Natural killer cell (primary cell): ENCODE results near the gene SRGAP3. TPM values are rescaled to one million over a fixed set of nuclear protein-coding genes. Genes with fewer than 3 reads are reported as not detected.

Experiments used
- ATAC-seq, 3 donors: fragments of 150-1000 bp in 2 of 3; fragments of 200-7000 bp in 1 of 3; cut with Tn5 transposase; 1 replicate in 1 of 3; 2 replicates in 2 of 3; pipeline ENCODE4 v1.10.0; 2021; ENCODE audit warnings: mild to moderate bottlenecking in 2 of 3, moderate library complexity in 2 of 3
- DNase-seq, 2 donors: peaks; one replicate each; pipeline versions ENCODE4 v3.0.0 to v3.0.0-alpha.2; 2013 to 2021; ENCODE audit warnings: mixed read lengths in 1 of 2
- H3K27ac ChIP-seq: one replicate; pipeline ENCODE4 v1.5.1; 2013; ENCODE audit warnings: mild to moderate bottlenecking, low read length
- H3K27me3 ChIP-seq: one replicate; pipeline ENCODE4 v1.6.1; 2013; ENCODE audit warnings: low read length; ENCODE audit not compliant: control insufficient read depth, insufficient read depth
- H3K36me3 ChIP-seq: one replicate; pipeline ENCODE4 v1.6.1; 2013; ENCODE audit warnings: low read length; ENCODE audit not compliant: control insufficient read depth, insufficient read depth
- H3K4me1 ChIP-seq: one replicate; pipeline ENCODE4 v1.6.1; 2013; ENCODE audit warnings: low read length; ENCODE audit not compliant: control insufficient read depth, insufficient read depth
- H3K4me3 ChIP-seq: one replicate; pipeline ENCODE4 v1.5.1; 2013; ENCODE audit warnings: low read length
- H3K9me3 ChIP-seq: one replicate; pipeline ENCODE4 v1.6.1; 2013; ENCODE audit warnings: low read length; ENCODE audit not compliant: control insufficient read depth, insufficient read depth
- H3K27ac Mint-ChIP-seq, 2 donors: one replicate each; pipeline ENCODE4 v1.8.0; 2022; ENCODE audit warnings: mild to moderate bottlenecking in 2 of 2, mixed read lengths in 2 of 2, moderate library complexity in 1 of 2
- H3K27me3 Mint-ChIP-seq, 2 donors: one replicate each; pipeline ENCODE4 v1.8.0; 2022; ENCODE audit warnings: low read depth in 2 of 2, mixed read lengths in 2 of 2
- H3K36me3 Mint-ChIP-seq: one replicate; pipeline ENCODE4 v1.8.0; 2022; ENCODE audit warnings: mixed read lengths
- H3K4me1 Mint-ChIP-seq, 2 donors: one replicate each; pipeline ENCODE4 v1.8.0; 2022; ENCODE audit warnings: mixed read lengths in 2 of 2
- H3K4me3 Mint-ChIP-seq: one replicate; pipeline ENCODE4 v1.8.0; 2022; ENCODE audit warnings: mild to moderate bottlenecking, moderate library complexity, mixed read lengths
- H3K9me3 Mint-ChIP-seq, 2 donors: one replicate each; pipeline ENCODE4 v1.8.0; 2022; ENCODE audit warnings: mixed read lengths in 2 of 2
- WGBS: methylation state at CpG from one replicate; pipeline ENCODE4 v1.1.7; 2013; ENCODE audit warnings: missing lambda C conversion rate; ENCODE audit not compliant: insufficient coverage; 5-methylcytosine and 5-hydroxymethylcytosine counted together
- intact Hi-C: fragments of 100-400 bp; cut with micrococcal nuclease; formaldehyde crosslinking; loops from one replicate; pipeline ENCODE4 v1.14.2; 2022
- total RNA-seq, 4 donors: library from RNA; stranded (reverse); fragments of 120-200 nt in 1 of 4; gene quantifications; one replicate each; pipeline versions ENCODE4 v1.2.3 to v1.2.4, GENCODE V29; 2013 to 2022
- TF ChIP-seq, protein P1 (sequence below): fragments of 200-600 bp; IDR thresholded peaks from one replicate; pipeline ENCODE4 v1.8.0; 2022; ENCODE audit warnings: antibody characterized with exemption

Gene SRGAP3
- total RNA-seq, 3 donors from 2014 or later (not counting 1 experiment from before 2014, with no cell fraction given): 2.5 to 14.9 (median 3.0) TPM

DNA sequence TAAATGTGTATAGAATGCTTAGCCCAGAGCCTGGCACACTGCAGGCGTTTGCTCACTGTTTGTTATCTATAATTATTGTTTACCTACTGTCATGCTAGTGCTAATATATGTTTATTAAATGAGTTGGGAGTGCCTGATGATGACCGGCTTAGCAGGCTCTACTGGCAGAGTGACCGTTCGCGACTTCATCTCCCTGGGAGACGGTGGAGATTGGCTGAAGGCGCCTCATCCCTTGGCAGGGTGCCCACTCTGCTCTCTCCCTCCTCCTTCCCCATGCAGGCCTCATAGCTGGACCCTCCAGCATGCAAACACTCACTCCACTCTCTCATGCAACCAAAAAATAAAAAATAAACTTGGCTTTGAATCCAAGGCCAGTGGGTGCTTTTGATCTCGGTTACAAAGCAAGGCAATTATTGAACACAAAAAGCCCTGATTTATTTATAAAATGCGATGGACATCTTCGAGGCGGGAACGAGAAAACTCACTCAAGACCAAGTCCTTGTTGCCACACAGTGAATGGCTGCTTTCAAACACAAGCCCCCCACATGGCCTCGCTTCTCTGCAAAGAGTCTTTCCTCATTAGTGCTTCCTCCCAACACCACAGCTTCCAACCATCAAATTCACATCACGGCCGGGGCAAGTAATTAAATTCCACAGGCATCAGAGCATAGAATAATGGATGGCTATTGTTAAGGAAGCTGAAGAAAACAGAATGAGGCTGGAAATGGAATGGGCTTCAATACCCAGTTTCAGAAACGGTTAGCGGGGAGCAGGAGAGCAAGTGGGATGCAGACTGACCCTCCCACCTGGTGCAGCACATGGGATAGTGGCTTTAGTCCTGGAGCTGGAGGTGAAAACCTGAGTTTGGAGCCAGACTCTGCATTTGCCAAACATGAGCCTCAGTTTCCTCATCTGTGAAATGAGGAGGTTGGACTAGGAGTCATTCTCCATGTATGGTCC, 150.4 kb downstream of the SRGAP3 start:
- no peak overlapping the region for H3K4me3 ChIP-seq
- ATAC-seq: no peak
- no peak for DNase-seq
- Mint-ChIP-seq H3K36me3 (no peaks in the 10 kb centered on the region), H3K27me3 (no peaks in the 10 kb centered on the region), H3K9me3 (no peaks in the 10 kb centered on the region), H3K27ac (no peak overlapping the region), H3K4me1 (no peaks in the 10 kb centered on the region), H3K4me3 (no peak overlapping the region)
- H3K4me1 ChIP-seq: no peaks in the 10 kb centered on the region
- no peak overlapping the region for H3K27ac ChIP-seq
- no peaks in the 10 kb centered on the region for H3K27me3 ChIP-seq
- 87% methylated on average over 15 of the region's 17 CpGs for WGBS
- intact Hi-C loops: no loop called here
- TF ChIP-seq, protein P1, sequence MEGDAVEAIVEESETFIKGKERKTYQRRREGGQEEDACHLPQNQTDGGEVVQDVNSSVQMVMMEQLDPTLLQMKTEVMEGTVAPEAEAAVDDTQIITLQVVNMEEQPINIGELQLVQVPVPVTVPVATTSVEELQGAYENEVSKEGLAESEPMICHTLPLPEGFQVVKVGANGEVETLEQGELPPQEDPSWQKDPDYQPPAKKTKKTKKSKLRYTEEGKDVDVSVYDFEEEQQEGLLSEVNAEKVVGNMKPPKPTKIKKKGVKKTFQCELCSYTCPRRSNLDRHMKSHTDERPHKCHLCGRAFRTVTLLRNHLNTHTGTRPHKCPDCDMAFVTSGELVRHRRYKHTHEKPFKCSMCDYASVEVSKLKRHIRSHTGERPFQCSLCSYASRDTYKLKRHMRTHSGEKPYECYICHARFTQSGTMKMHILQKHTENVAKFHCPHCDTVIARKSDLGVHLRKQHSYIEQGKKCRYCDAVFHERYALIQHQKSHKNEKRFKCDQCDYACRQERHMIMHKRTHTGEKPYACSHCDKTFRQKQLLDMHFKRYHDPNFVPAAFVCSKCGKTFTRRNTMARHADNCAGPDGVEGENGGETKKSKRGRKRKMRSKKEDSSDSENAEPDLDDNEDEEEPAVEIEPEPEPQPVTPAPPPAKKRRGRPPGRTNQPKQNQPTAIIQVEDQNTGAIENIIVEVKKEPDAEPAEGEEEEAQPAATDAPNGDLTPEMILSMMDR: no peak
- H3K9me3 ChIP-seq: no peaks in the 10 kb centered on the region
- H3K36me3 ChIP-seq: no peaks in the 10 kb centered on the region

DNA sequence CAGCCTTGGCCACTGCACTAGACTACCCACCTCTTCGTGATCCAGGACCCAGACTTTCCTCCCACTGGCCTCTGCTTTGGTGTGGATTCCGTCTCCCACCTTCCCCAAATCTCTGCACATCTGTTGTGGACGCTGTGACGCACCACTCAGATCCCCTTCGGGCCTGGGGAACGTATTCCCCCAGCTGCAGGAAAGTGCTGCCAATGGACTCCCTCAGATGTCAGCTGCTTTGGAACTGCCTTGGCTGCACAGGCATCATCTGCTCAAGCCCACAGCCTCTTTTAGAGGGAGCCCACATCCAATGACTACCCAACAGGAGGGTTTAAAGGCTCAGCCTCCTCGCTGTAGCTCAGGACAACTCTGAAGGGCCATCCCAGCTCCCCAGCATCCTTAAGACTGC, 152.0 kb downstream of the SRGAP3 start:
- no peaks in the 10 kb centered on the region for H3K4me1 Mint-ChIP-seq
- no peaks in the 10 kb centered on the region for H3K9me3 ChIP-seq
- no peak overlapping the region for H3K27ac ChIP-seq
- ATAC-seq (no peak), DNase-seq (no peak)
- H3K36me3 Mint-ChIP-seq: no peaks in the 10 kb centered on the region
- 93% methylated on average over 7 of the region's 7 CpGs for WGBS
- H3K36me3 ChIP-seq: no peaks in the 10 kb centered on the region
- H3K9me3 Mint-ChIP-seq: no peaks in the 10 kb centered on the region
- no peak overlapping the region for H3K4me3 ChIP-seq
- TF ChIP-seq, protein P1: no peak
- H3K4me3 Mint-ChIP-seq: no peak overlapping the region
- no peak overlapping the region for H3K27ac Mint-ChIP-seq
- no peaks in the 10 kb centered on the region for H3K27me3 Mint-ChIP-seq
- intact Hi-C loops: no loop called here
- no peaks in the 10 kb centered on the region for H3K27me3 ChIP-seq
- no peaks in the 10 kb centered on the region for H3K4me1 ChIP-seq

DNA sequence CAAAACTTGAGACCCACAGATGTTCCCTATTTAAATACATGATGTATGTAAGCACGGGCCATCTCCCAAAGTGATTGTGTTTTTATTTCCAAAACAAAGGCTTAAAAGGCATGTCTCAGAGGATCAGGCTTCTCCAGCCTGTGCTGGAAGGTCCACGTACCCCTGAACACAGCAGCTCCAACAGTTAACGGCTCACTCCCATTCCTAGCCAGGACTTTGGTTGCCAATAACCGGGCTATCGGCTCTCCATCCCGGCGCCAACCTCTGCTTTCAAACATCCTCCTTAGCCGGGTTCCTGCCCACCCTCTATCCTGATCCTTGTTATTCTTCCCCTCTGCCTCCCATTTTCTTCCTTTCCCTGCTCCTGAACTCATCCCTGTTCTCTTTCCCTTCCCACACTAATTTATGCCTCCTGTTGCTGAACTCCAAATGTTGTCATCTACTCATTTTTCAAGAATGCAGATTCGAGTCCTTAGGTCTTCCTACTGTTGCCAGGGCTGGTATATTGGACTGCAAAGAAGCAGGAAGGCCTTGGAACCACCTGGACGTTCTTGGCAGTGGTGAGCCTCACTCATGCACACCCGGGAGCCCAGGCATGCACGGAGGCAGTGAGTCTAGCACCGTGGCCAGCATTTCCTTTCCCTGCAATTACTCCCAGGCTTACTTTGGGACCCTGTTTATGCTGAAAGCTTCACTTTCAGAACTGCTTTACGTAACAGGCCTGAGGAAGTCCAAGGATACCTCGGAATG, 157.8 kb downstream of the SRGAP3 start:
- no peaks in the 10 kb centered on the region for H3K9me3 Mint-ChIP-seq
- Histone ChIP-seq H3K4me1 (no peaks in the 10 kb centered on the region), H3K9me3 (no peaks in the 10 kb centered on the region), H3K4me3 (no peak overlapping the region), H3K27me3 (no peaks in the 10 kb centered on the region), H3K36me3 (no peaks in the 10 kb centered on the region), H3K27ac (no peak overlapping the region)
- no peak for DNase-seq
- whole genome bisulfite sequencing: 88% methylated on average over 15 of the region's 15 CpGs
- TF ChIP-seq, protein P1: no peak
- no peaks in the 10 kb centered on the region for H3K4me1 Mint-ChIP-seq
- intact Hi-C loops: no loop called here
- no peak overlapping the region for H3K27ac Mint-ChIP-seq
- peaks cover 0 to 3% of the 10 kb centered on the region in 2 donors for H3K27me3 Mint-ChIP-seq
- ATAC-seq: no peak
- no peak overlapping the region for H3K4me3 Mint-ChIP-seq
- H3K36me3 Mint-ChIP-seq: no peaks in the 10 kb centered on the region
